GM19328 (cell line): ENCODE data around the gene ARX.

ENCODE experiments used
- ATAC-seq: cut with Tn5 transposase; IDR thresholded peaks from one replicate; pipeline ENCODE4 v1.9.1; 2021; ENCODE audit warnings: mild to moderate bottlenecking, moderate library complexity; ENCODE audit not compliant: unreplicated experiment

The ARX gene

GRCh38 chrX:25001808-25002660 lies 13.7 kb downstream of the ARX start:
- ATAC-seq, result no peak

- ATAC-seq, result no peak
Observed at GRCh38 chrX:24999511-24999910, 16.3 kb downstream of the ARX start.

GRCh38 chrX:24996096-24996709 lies 19.6 kb downstream of the ARX start:
- ATAC-seq, result no peak

GRCh38 chrX:24993879-24994278 lies 21.9 kb downstream of the ARX start:
- no peak for ATAC-seq

- ATAC-seq, result no peak
Observed at GRCh38 chrX:24990535-24990934, 25.2 kb downstream of the ARX start.

- no peak for ATAC-seq
Observed at GRCh38 chrX:24988314-24988713, 27.5 kb downstream of the ARX start.

GRCh38 chrX:24987731-24988130 lies 28.0 kb downstream of the ARX start:
- ATAC-seq, result no peak

- ATAC-seq, result no peak
Observed at GRCh38 chrX:24985120-24985519, 30.6 kb downstream of the ARX start.

GRCh38 chrX:24983931-24984330 lies 31.8 kb downstream of the ARX start:
- no peak for ATAC-seq

- ATAC-seq, result no peak
Observed at GRCh38 chrX:24982306-24982965, 33.3 kb downstream of the ARX start.

GRCh38 chrX:24981030-24981429 lies 34.7 kb downstream of the ARX start:
- no peak for ATAC-seq

- ATAC-seq, result no peak
Observed at GRCh38 chrX:24979081-24979480, 36.7 kb downstream of the ARX start.

GRCh38 chrX:24969812-24970211 lies 46.0 kb downstream of the ARX start:
- no peak for ATAC-seq

- ATAC-seq, result no peak
Observed at GRCh38 chrX:24965372-24965771, 50.4 kb downstream of the ARX start.

GRCh38 chrX:24963823-24964222 lies 51.9 kb downstream of the ARX start:
- ATAC-seq, result no peak

- ATAC-seq, result no peak
Observed at GRCh38 chrX:24961809-24962208, 54.0 kb downstream of the ARX start.

GRCh38 chrX:24956828-24957227 lies 58.9 kb downstream of the ARX start:
- no peak for ATAC-seq

- ATAC-seq, result no peak
Observed at GRCh38 chrX:24955372-24955930, 60.3 kb downstream of the ARX start.

GRCh38 chrX:24954732-24955131 lies 61.0 kb downstream of the ARX start:
- no peak for ATAC-seq
